GM23338 (cell line): Measurements from ENCODE around the gene RPE. TPM values are rescaled to one million over a fixed set of nuclear protein-coding genes. Genes with fewer than 3 reads are reported as not detected.
A peak's percentile ranks its signal among the peaks of the same experiment; 100 is the strongest.

Source experiments
- ATAC-seq: fragments of 200-7000 bp; cut with Tn5 transposase; 3 replicates; pipeline ENCODE4 v1.9.1; 2020
- DNase-seq: peaks from one replicate; pipeline ENCODE4 v3.0.0-alpha.2; 2015; ENCODE audit warnings: low spot score
- H2AFZ ChIP-seq: fragments of 200-600 bp; sonication (generic); 2 replicates; pipeline ENCODE4 v1.8.0; 2016; ENCODE audit warnings: antibody characterized with exemption, mild to moderate bottlenecking, moderate library complexity
- H3F3A ChIP-seq: fragments of 200-600 bp; sonication (generic); replicated peaks from 2 replicates; pipeline ENCODE4 v1.8.0; 2017; ENCODE audit warnings: antibody characterized with exemption, mixed run types, low read depth
- H3K27ac ChIP-seq: fragments of 200-600 bp; sonication (generic); 2 replicates; pipeline ENCODE4 v1.6.1; 2016; ENCODE audit warnings: low read depth
- H3K27me3 ChIP-seq: fragments of 200-600 bp; sonication (generic); 2 replicates; pipeline ENCODE4 v1.8.0; 2016; ENCODE audit warnings: mild to moderate bottlenecking, mixed run types, moderate library complexity; ENCODE audit not compliant: insufficient read depth
- H3K36me3 ChIP-seq: fragments of 200-600 bp; sonication (generic); 2 replicates; pipeline ENCODE4 v1.8.0; 2016; ENCODE audit warnings: mild to moderate bottlenecking; ENCODE audit not compliant: insufficient read depth
- H3K4me1 ChIP-seq: fragments of 200-600 bp; sonication (generic); 2 replicates; pipeline ENCODE4 v1.8.0; 2016; ENCODE audit warnings: mild to moderate bottlenecking, moderate library complexity; ENCODE audit not compliant: insufficient read depth
- H3K4me2 ChIP-seq: fragments of 200-600 bp; sonication (generic); 2 replicates; pipeline ENCODE4 v1.7.1; 2017; ENCODE audit warnings: mixed run types
- H3K4me3 ChIP-seq: fragments of 200-600 bp; sonication (generic); 2 replicates; pipeline ENCODE4 v1.6.1; 2016; ENCODE audit warnings: mixed run types
- H3K79me2 ChIP-seq: fragments of 200-600 bp; sonication (generic); replicated peaks from 2 replicates; pipeline ENCODE4 v1.8.0; 2017; ENCODE audit warnings: mild to moderate bottlenecking; ENCODE audit not compliant: insufficient read depth
- H3K9me2 ChIP-seq: fragments of 200-600 bp; sonication (generic); 2 replicates; pipeline ENCODE4 v1.8.0; 2017; ENCODE audit not compliant: insufficient read depth
- H4K20me1 ChIP-seq: fragments of 200-600 bp; sonication (generic); replicated peaks from 2 replicates; pipeline ENCODE4 v1.8.0; 2017; ENCODE audit warnings: mild to moderate bottlenecking; ENCODE audit not compliant: insufficient read depth
- H3K27ac Mint-ChIP-seq: 2 replicates; pipeline ENCODE4 v1.8.0; 2020; ENCODE audit warnings: inconsistent platforms, mild to moderate bottlenecking, moderate library complexity, mixed read lengths
- H3K27me3 Mint-ChIP-seq: 3 replicates; pipeline ENCODE4 v1.8.0; 2022; ENCODE audit warnings: low read depth, mild to moderate bottlenecking, moderate library complexity, mixed read lengths, inconsistent platforms; ENCODE audit not compliant: insufficient read depth, poor library complexity
- H3K36me3 Mint-ChIP-seq: 3 replicates; pipeline ENCODE4 v1.8.0; 2021; ENCODE audit warnings: low read depth, mild to moderate bottlenecking, inconsistent platforms, moderate library complexity, mixed read lengths
- H3K4me1 Mint-ChIP-seq: 3 replicates; pipeline ENCODE4 v1.8.0; 2020; ENCODE audit warnings: mild to moderate bottlenecking, inconsistent platforms, mixed read lengths
- H3K4me3 Mint-ChIP-seq: 3 replicates; pipeline ENCODE4 v1.8.0; 2021; ENCODE audit warnings: moderate library complexity, mild to moderate bottlenecking, inconsistent platforms, mixed read lengths
- H3K9me3 Mint-ChIP-seq: 3 replicates; pipeline ENCODE4 v1.8.0; 2020; ENCODE audit warnings: moderate library complexity, mild to moderate bottlenecking, inconsistent platforms, mixed read lengths
- CREB1 ChIP-seq: fragments of 250-450 bp; sonication (Bioruptor Pico); IDR thresholded peaks from 2 replicates; pipeline ENCODE4 v1.5.0; 2020; ENCODE audit warnings: low read depth, mild to moderate bottlenecking, moderate library complexity
- CTCF ChIP-seq, 2 experiments: fragments of 200-600 bp in 1 of 2; sonication (generic) in 1 of 2; conservative IDR thresholded peaks; 2 replicates each; pipeline versions ENCODE4 v1.5.1 to v1.6.1; 2016 to 2017; ENCODE audit warnings: antibody characterized with exemption in 2 of 2, low read depth in 2 of 2, mild to moderate bottlenecking in 2 of 2, moderate library complexity in 1 of 2
- ETS1 ChIP-seq: IDR thresholded peaks from 2 replicates; pipeline ENCODE4 v1.6.1; 2016; ENCODE audit warnings: antibody characterized with exemption
- EZH2 ChIP-seq: fragments of 200-600 bp; sonication (generic); IDR thresholded peaks from one replicate; pipeline ENCODE4 v1.8.0; 2017; ENCODE audit warnings: antibody characterized with exemption, mild to moderate bottlenecking, low read depth; ENCODE audit not compliant: unreplicated experiment
- EZH2phosphoT487 ChIP-seq: fragments of 200-600 bp; sonication (generic); IDR thresholded peaks from one replicate; pipeline ENCODE4 v1.8.1; 2018; ENCODE audit warnings: antibody characterized with exemption; ENCODE audit not compliant: unreplicated experiment
- JUNB ChIP-seq: IDR thresholded peaks from one replicate; pipeline ENCODE4 v1.6.1; 2016; ENCODE audit warnings: antibody characterized with exemption; ENCODE audit not compliant: unreplicated experiment
- NANOG ChIP-seq: IDR thresholded peaks from 2 replicates; pipeline ENCODE4 v1.6.1; 2016; ENCODE audit warnings: antibody characterized with exemption, borderline replicate concordance
- POLR2AphosphoS5 ChIP-seq: IDR thresholded peaks from 2 replicates; pipeline ENCODE4 v1.6.1; 2016; ENCODE audit warnings: antibody characterized with exemption, low read depth
- REST ChIP-seq: IDR thresholded peaks from one replicate; pipeline ENCODE4 v1.6.1; 2018; ENCODE audit warnings: antibody characterized with exemption; ENCODE audit not compliant: unreplicated experiment
- STAT1 ChIP-seq: IDR thresholded peaks from one replicate; pipeline ENCODE4 v1.6.1; 2016; ENCODE audit warnings: antibody characterized with exemption; ENCODE audit not compliant: unreplicated experiment
- ZNF114 ChIP-seq: fragments of 250-450 bp; sonication (Bioruptor Pico); IDR thresholded peaks from 2 replicates; pipeline ENCODE4 v1.5.0; 2020; ENCODE audit warnings: mild to moderate bottlenecking, moderate library complexity
- ZNF331 ChIP-seq: fragments of 250-450 bp; sonication (Bioruptor Pico); IDR thresholded peaks from 2 replicates; pipeline ENCODE4 v1.5.0; 2020; ENCODE audit warnings: low read depth, mild to moderate bottlenecking, moderate library complexity
- ZNF462 ChIP-seq: fragments of 250-450 bp; sonication (Bioruptor Pico); IDR thresholded peaks from 2 replicates; pipeline ENCODE4 v1.5.0; 2020; ENCODE audit warnings: mild to moderate bottlenecking, moderate library complexity
- polyA plus RNA-seq: library from polyadenylated mRNA; unstranded; fragments of >200 nt; fragmentation: Nextera tagmentation; extraction: Ambion mirVana; gene quantifications from 2 replicates; pipeline ENCODE4 v1.2.1, GENCODE V29; 2016
- total RNA-seq: library from RNA; depleted of rRNA; stranded (reverse); fragments of >200 nt; shearing (Covaris generic); gene quantifications from 2 replicates; pipeline ENCODE4 v1.2.3, GENCODE V29; 2014

Gene RPE
- total and polyA plus RNA-seq, 2 experiments from 2014 or later, result 43.1 to 79.1 TPM

GRCh38 chr2:209960045-209960444, 42.4 kb upstream of the RPE start:
- no peaks in the 10 kb centered on the region for H3K9me3 Mint-ChIP-seq
- H3K36me3 ChIP-seq, result no peaks in the 10 kb centered on the region
- H3K4me1 ChIP-seq, result peaks cover 11% of the 10 kb centered on the region
- no peak overlapping the region for H2AFZ ChIP-seq
- H3K79me2 ChIP-seq, result no peaks in the 10 kb centered on the region
- H3K4me3 ChIP-seq, result peak overlapping the region; percentile 24
- ATAC-seq (peak; percentile 39), DNase-seq (peak; percentile 40)
- H3K27ac ChIP-seq, result no peak overlapping the region
- H3K4me1 Mint-ChIP-seq, result peaks cover 24% of the 10 kb centered on the region
- no peaks in the 10 kb centered on the region for H4K20me1 ChIP-seq
- peak overlapping the region; percentile 25; the same call in 2 of the 3 replicates for H3K4me3 Mint-ChIP-seq
- peaks cover 8% of the 10 kb centered on the region for H3K27me3 Mint-ChIP-seq
- peaks cover 17% of the 10 kb centered on the region for H3K27me3 ChIP-seq
- no peaks in the 10 kb centered on the region for H3F3A ChIP-seq
- peak overlapping the region; percentile 39 for H3K4me2 ChIP-seq
- H3K27ac Mint-ChIP-seq, result no peak overlapping the region
- no peaks in the 10 kb centered on the region for H3K36me3 Mint-ChIP-seq
- no peaks in the 10 kb centered on the region for H3K9me2 ChIP-seq
- TF ChIP-seq EZH2phosphoT487 (no peak), CREB1 (CRISPR knock-in tag) (no peak), ZNF331 (CRISPR knock-in tag) (no peak), REST (no peak), ETS1 (no peak), JUNB (no peak), NANOG (no peak), ZNF114 (no peak), ZNF462 (no peak), POLR2AphosphoS5 (no peak), EZH2 (no peak), STAT1 (no peak), CTCF (conservative IDR thresholded peaks at IDR 0.05; ENCODE audit: low read depth in 2 of 2) (no peak)
